ENCODE data around the gene CFC1B.
"Not testable (repeated sequence)": the region's sequence is repeated elsewhere in the genome, so short reads cannot be mapped to it uniquely, and the experiment has no call there.

The CFC1B gene

DNA sequence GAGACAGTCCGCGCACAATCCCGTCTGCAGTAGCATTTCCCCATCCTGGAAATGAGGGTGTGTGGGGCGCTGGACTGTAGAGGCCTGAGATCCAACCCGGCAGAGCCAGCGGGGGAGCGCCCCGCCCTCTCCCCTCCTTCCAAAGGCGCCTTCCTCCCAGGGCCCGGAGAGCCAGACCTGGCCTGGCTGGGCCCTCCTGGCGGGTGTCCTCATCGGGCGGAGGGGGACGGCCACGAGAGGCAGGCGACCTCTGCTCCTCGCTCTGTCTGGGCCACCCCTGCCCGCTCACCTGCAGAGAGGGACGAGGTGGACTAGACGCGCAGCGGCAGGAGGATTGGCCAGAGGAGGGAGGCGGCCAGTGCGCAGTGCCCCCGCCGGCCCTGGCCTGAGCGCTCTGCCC is 28.5 kb downstream of the CFC1B start:
- DNase-seq (ENCODE audit: low read depth); H3K4me3 ChIP-seq (ENCODE audit: low read length): not testable (repeated sequence)

DNA sequence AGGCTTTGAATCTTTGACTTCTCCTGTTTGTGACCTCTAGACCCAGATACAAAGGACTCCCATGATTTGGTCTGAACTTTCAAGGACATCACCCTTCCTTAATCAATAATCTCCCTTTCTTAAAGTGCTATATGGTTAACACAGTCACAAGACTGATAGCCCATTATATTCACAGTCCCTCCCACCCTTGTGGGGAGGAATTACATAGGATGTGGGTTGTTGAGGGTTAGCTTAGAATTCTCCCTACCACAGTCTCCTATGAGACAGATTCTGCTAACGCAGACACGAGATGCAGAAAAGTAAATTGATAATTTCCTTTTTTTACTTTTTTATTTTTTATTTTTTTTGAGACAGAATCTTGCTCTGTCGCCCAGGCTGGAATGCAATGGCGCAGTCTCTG is 33.2 kb downstream of the CFC1B start:
- H3K4me3 ChIP-seq (ENCODE audit: low read length); DNase-seq (ENCODE audit: low read depth): not testable (repeated sequence)

DNA sequence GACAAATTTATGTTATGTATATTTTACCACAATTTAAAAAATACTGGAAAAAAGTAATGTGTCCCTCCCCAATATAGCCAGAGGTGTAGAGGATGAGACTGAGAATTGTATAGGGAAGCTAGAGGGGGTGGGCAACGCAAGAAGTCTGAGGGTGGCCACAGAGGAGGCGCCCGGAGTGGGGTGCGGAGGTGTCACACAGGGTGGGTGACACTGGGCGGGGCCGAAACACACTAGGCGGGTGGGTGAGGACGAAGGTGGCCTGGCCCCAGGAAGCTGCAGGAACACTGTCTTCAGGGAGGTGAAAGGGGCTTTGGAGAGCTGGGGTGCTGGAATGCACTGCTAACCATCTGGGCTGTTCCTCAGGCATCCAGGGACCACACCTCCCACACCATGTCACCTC is 35.4 kb downstream of the CFC1B start:
- DNase-seq (ENCODE audit: low read depth); H3K4me3 ChIP-seq (ENCODE audit: low read length): not testable (repeated sequence)

DNA sequence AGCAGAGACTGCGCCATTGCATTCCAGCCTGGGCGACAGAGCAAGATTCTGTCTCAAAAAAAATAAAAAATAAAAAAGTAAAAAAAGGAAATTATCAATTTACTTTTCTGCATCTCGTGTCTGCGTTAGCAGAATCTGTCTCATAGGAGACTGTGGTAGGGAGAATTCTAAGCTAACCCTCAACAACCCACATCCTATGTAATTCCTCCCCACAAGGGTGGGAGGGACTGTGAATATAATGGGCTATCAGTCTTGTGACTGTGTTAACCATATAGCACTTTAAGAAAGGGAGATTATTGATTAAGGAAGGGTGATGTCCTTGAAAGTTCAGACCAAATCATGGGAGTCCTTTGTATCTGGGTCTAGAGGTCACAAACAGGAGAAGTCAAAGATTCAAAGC is 45.1 kb downstream of the CFC1B start:
- DNase-seq (ENCODE audit: low read depth); H3K4me3 ChIP-seq (ENCODE audit: low read length): not testable (repeated sequence)

DNA sequence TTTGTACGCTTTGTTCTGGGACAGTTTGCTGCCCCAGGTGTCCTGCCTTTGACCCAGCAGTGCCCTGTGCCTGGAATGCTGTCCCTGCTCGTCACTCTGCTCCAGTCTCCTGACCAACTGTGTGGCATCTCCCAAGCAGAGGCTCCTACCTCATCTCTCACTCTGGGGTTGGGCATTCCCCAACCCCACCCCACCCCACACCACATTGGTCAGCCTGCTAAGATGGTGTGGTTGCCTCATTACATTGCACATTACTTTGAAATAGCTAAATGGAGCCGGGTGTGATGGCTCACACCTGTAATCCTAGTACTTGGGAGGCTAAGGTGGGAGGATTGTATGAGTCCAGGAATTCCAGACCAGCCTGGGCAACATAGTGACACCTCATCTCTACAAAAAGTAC is 50.9 kb downstream of the CFC1B start:
- DNase-seq (ENCODE audit: low read depth), result not testable (repeated sequence)

DNA sequence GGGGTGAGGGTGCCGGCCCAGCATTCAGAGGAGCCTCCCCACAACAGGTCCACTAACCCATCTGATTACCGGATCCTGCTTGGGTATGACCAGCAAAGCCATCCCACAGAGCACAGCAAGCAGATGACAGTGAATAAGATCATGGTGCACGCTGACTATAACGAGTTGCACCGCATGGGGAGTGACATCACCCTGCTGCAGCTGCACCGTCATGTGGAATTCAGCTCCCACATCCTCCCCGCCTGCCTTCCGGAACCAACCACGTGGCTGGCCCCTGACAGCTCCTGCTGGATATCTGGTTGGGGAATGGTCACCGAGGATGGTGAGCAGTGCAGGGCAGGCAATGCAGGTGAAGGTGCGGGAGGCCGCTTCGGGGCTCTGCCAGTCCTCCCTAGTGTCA is 53.2 kb downstream of the CFC1B start:
- not testable (repeated sequence) for DNase-seq (ENCODE audit: low read depth); H3K4me3 ChIP-seq (ENCODE audit: low read length)

More for the DNA sequence above, 50.9 kb downstream of the CFC1B start:
- not testable (repeated sequence) for H3K4me3 ChIP-seq (ENCODE audit: low read length)

DNA sequence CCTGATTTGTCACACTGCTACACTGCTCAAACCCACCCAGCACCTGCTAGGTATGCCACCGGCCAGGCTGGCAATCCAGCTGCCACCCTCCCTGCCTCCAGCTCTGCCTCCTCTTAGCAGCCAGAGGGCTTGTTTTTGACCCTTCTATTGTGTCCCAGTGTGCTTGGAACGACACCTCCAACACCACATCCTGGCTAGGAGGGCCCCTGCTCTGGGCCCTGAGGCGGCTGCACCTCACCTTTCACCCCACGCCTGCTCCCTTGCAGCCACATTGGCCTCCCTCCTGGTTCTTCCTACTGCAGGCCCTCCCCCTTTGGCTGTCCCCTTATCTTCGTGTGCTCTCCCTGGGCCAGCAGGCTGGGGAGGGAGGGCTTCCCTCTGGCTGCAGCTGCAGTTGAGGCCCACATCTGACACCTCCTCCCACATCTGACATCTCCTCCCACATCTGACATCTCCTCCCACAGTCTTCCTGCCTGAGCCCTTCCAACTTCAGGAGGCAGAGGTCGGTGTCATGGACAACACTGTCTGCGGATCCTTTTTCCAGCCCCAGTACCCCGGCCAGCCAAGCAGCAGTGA is 55.3 kb downstream of the CFC1B start:
- H3K4me3 ChIP-seq (ENCODE audit: low read length); DNase-seq (ENCODE audit: low read depth): not testable (repeated sequence)

DNA sequence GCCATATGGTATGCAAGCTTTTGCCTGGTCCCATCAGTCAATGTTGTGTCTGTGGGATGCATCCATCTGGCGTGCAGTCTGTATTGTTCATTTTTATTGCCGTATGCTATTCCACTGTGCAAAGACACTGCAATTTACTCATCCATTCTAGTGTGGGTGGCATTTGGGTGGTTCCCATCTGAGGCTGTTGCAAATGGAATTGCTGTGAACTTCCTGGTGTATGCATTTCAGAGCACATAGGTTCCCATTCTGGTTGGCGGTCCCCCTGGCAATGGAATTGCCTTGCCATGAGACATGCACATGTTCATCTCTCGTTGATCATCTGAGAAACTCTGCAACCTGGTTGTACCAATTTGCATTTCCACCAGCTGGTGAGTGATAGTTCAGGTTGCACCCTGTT is 56.5 kb downstream of the CFC1B start:
- not testable (repeated sequence) for H3K4me3 ChIP-seq (ENCODE audit: low read length); DNase-seq (ENCODE audit: low read depth)

Data from retinal pigment epithelial cell (primary cell).